A549 (cell line): ENCODE measurements around the gene TCF7L2. TPM values are rescaled to one million over a fixed set of nuclear protein-coding genes. Genes with fewer than 3 reads are reported as not detected.
A peak's percentile ranks its signal among the peaks of the same experiment; 100 is the strongest.

Experiments used
- CBX2 ChIP-seq: fragments of 200-600 bp; sonication (generic); IDR thresholded peaks from 2 replicates; pipeline ENCODE4 v1.6.1; 2016; ENCODE audit warnings: low read depth, mild to moderate bottlenecking, borderline replicate concordance
- CEBPB ChIP-seq, 2 experiments: fragments of >200 bp in 1 of 2; sonication (Bioruptor Twin) in 1 of 2; formaldehyde crosslinking in 1 of 2; IDR thresholded peaks; 2 replicates each; pipeline ENCODE4 v1.6.1; 2012 to 2016
- CHD2 ChIP-seq: fragments of 150-350 bp; IDR thresholded peaks from 2 replicates; pipeline ENCODE4 v1.6.1; 2014; ENCODE audit warnings: low read length; ENCODE audit not compliant: partially characterized antibody
- CHD4 ChIP-seq: fragments of 200-600 bp; sonication (generic); IDR thresholded peaks from 2 replicates; pipeline ENCODE4 v1.6.1; 2016; ENCODE audit warnings: antibody characterized with exemption, mild to moderate bottlenecking, borderline replicate concordance
- EHF ChIP-seq: fragments of 250-450 bp; sonication (Bioruptor Pico); IDR thresholded peaks from 2 replicates; pipeline ENCODE4 v1.5.0; 2020; ENCODE audit warnings: mild to moderate bottlenecking
- EHMT2 ChIP-seq: fragments of 200-600 bp; sonication (generic); IDR thresholded peaks from 2 replicates; pipeline ENCODE4 v1.6.1; 2016; ENCODE audit warnings: antibody characterized with exemption, low read depth, mild to moderate bottlenecking, moderate library complexity
- EP300 ChIP-seq, 2 experiments: fragments of >200 bp; sonication (Bioruptor Twin); formaldehyde crosslinking; IDR thresholded peaks; 2 replicates in 1 of 2; 3 replicates in 1 of 2; pipeline ENCODE4 v1.6.1; 2016 to 2017
- ESRRA ChIP-seq: fragments of 150-350 bp; IDR thresholded peaks from 2 replicates; pipeline ENCODE4 v1.6.1; 2014; ENCODE audit warnings: mild to moderate bottlenecking, low read length, borderline replicate concordance
- FOSL2 ChIP-seq, 2 experiments: fragments of 450-650 bp in 1 of 2; fragments of >200 bp in 1 of 2; sonication (Bioruptor Twin) in 1 of 2; formaldehyde crosslinking; IDR thresholded peaks; 2 replicates each; pipeline versions ENCODE4 v1.5.0 to v1.6.1; 2016 to 2020; ENCODE audit warnings: mild to moderate bottlenecking in 1 of 2, moderate library complexity in 1 of 2
- GATA3 ChIP-seq: IDR thresholded peaks from 2 replicates; pipeline ENCODE4 v1.6.1; 2012; ENCODE audit warnings: borderline replicate concordance
- HDAC2 ChIP-seq: fragments of 200-600 bp; sonication (generic); IDR thresholded peaks from 2 replicates; pipeline ENCODE4 v1.6.1; 2016
- HEYL ChIP-seq: fragments of 250-450 bp; sonication (Bioruptor Pico); IDR thresholded peaks from 2 replicates; pipeline ENCODE4 v1.8.0; 2021; ENCODE audit warnings: mild to moderate bottlenecking, moderate library complexity
- HOXB13 ChIP-seq: fragments of 250-450 bp; sonication (Bioruptor Pico); IDR thresholded peaks from 2 replicates; pipeline ENCODE4 v1.5.0; 2020; ENCODE audit warnings: low read depth, mild to moderate bottlenecking, moderate library complexity
- HOXB5 ChIP-seq: fragments of 250-450 bp; sonication (Bioruptor Pico); IDR thresholded peaks from 2 replicates; pipeline ENCODE4 v1.5.0; 2020; ENCODE audit warnings: mild to moderate bottlenecking, moderate library complexity
- JUN ChIP-seq, 2 experiments: fragments of >200 bp; sonication (Bioruptor Twin); formaldehyde crosslinking; IDR thresholded peaks; 2 replicates in 1 of 2; 3 replicates in 1 of 2; pipeline ENCODE4 v1.6.1; 2016 to 2017
- JUNB ChIP-seq: fragments of >200 bp; sonication (Bioruptor Twin); formaldehyde crosslinking; IDR thresholded peaks from 2 replicates; pipeline ENCODE4 v1.6.1; 2016
- KDM5A ChIP-seq: fragments of 200-600 bp; sonication (generic); IDR thresholded peaks from 2 replicates; pipeline ENCODE4 v1.6.1; 2016; ENCODE audit warnings: antibody characterized with exemption, mild to moderate bottlenecking
- MAFK ChIP-seq: fragments of 450-650 bp; IDR thresholded peaks from 2 replicates; pipeline ENCODE4 v1.6.1; 2014; ENCODE audit not compliant: partially characterized antibody
- MYC ChIP-seq: IDR thresholded peaks from 2 replicates; pipeline ENCODE4 v1.6.1; 2012; ENCODE audit warnings: mild to moderate bottlenecking, inconsistent platforms, low read length, improper control_type of control experiment, borderline replicate concordance
- NFE2L2 ChIP-seq: fragments of 150-350 bp; conservative IDR thresholded peaks from 2 replicates; pipeline ENCODE4 v1.6.1; 2014; ENCODE audit warnings: low read length
- NR3C1 ChIP-seq: fragments of >200 bp; sonication (Bioruptor Twin); formaldehyde crosslinking; IDR thresholded peaks from 3 replicates; pipeline ENCODE4 v1.6.1; 2017
- POLR2A ChIP-seq: IDR thresholded peaks from 2 replicates; pipeline ENCODE4 v1.6.1; 2012; ENCODE audit warnings: mild to moderate bottlenecking, low read length
- RARB ChIP-seq: fragments of 250-450 bp; sonication (Bioruptor Pico); IDR thresholded peaks from 2 replicates; pipeline ENCODE4 v1.8.0; 2021; ENCODE audit warnings: mild to moderate bottlenecking, moderate library complexity
- RCOR1 ChIP-seq: fragments of 150-350 bp; IDR thresholded peaks from 2 replicates; pipeline ENCODE4 v1.6.1; 2014; ENCODE audit warnings: antibody characterized with exemption, low read length, low read depth
- RFX5 ChIP-seq: fragments of 450-650 bp; IDR thresholded peaks from 2 replicates; pipeline ENCODE4 v1.7.1; 2014; ENCODE audit warnings: antibody characterized with exemption, mild to moderate bottlenecking, moderate library complexity
- SREBF2 ChIP-seq: fragments of 450-650 bp; IDR thresholded peaks from 2 replicates; pipeline ENCODE4 v1.6.1; 2014; ENCODE audit warnings: mild to moderate bottlenecking, moderate library complexity
- TFCP2L1 ChIP-seq: fragments of 250-450 bp; sonication (Bioruptor Pico); IDR thresholded peaks from 2 replicates; pipeline ENCODE4 v1.5.0; 2021; ENCODE audit warnings: mild to moderate bottlenecking
- TP53 ChIP-seq: fragments of 250-450 bp; sonication (Bioruptor Pico); IDR thresholded peaks from 2 replicates; pipeline ENCODE4 v1.5.0; 2021; ENCODE audit warnings: mild to moderate bottlenecking, moderate library complexity
- ZC3H11A ChIP-seq: fragments of 450-650 bp; IDR thresholded peaks from 2 replicates; pipeline ENCODE4 v1.6.1; 2014; ENCODE audit warnings: antibody characterized with exemption, mild to moderate bottlenecking
- ZNF302 ChIP-seq: fragments of 250-450 bp; sonication (Bioruptor Pico); IDR thresholded peaks from 2 replicates; pipeline ENCODE4 v1.9.0; 2021; ENCODE audit warnings: inconsistent platforms, mild to moderate bottlenecking, moderate library complexity
- ZSCAN20 ChIP-seq: fragments of 250-450 bp; sonication (Bioruptor Pico); IDR thresholded peaks from 2 replicates; pipeline ENCODE4 v1.8.0; 2022; ENCODE audit warnings: mild to moderate bottlenecking, moderate library complexity
- polyA plus RNA-seq, 4 experiments: library from polyadenylated mRNA; depleted of rRNA in 3 of 4; stranded (reverse); fragments of >200 nt; fragmentation: RNase III in 1 of 4; extraction: RNeasy Plus Mini Kit Qiagen cat#74134 plus additional on column Dnase treatment in 1 of 4; gene quantifications; 2 replicates in 3 of 4; 3 replicates in 1 of 4; pipeline ENCODE4 v1.2.3, GENCODE V29; 2011 to 2017
- TF ChIP-seq, protein P1 (sequence below): fragments of 250-450 bp; sonication (Bioruptor Pico); IDR thresholded peaks from 2 replicates; pipeline ENCODE4 v1.5.0; 2021; ENCODE audit warnings: mild to moderate bottlenecking, moderate library complexity, borderline replicate concordance
- TF ChIP-seq, protein P2 (sequence below): IDR thresholded peaks from 2 replicates; pipeline ENCODE4 v1.6.1; 2012
- TF ChIP-seq, protein P3 (sequence below): IDR thresholded peaks from 2 replicates; pipeline ENCODE4 v1.6.1; 2012; ENCODE audit warnings: low read depth, borderline replicate concordance
- TF ChIP-seq, protein P4 (sequence below): fragments of >200 bp; sonication (Bioruptor Twin); formaldehyde crosslinking; IDR thresholded peaks from 2 replicates; pipeline ENCODE4 v1.6.1; 2016
- TF ChIP-seq, protein P5 (sequence below): fragments of >200 bp; sonication (Bioruptor Twin); formaldehyde crosslinking; IDR thresholded peaks from 3 replicates; pipeline ENCODE4 v1.6.1; 2016
- TF ChIP-seq, protein P6 (sequence below): fragments of 250-450 bp; sonication (Bioruptor Pico); IDR thresholded peaks from 2 replicates; pipeline ENCODE4 v1.5.0; 2020; ENCODE audit warnings: low read depth, mild to moderate bottlenecking, moderate library complexity
- TF ChIP-seq, protein P7 (sequence below): IDR thresholded peaks from 2 replicates; pipeline ENCODE4 v1.6.1; 2012

The TCF7L2 gene
- polyA plus RNA-seq, 2 of the 4 experiments (the other 2 are of a cell fraction) = 11.3 to 14.5 TPM

DNA sequence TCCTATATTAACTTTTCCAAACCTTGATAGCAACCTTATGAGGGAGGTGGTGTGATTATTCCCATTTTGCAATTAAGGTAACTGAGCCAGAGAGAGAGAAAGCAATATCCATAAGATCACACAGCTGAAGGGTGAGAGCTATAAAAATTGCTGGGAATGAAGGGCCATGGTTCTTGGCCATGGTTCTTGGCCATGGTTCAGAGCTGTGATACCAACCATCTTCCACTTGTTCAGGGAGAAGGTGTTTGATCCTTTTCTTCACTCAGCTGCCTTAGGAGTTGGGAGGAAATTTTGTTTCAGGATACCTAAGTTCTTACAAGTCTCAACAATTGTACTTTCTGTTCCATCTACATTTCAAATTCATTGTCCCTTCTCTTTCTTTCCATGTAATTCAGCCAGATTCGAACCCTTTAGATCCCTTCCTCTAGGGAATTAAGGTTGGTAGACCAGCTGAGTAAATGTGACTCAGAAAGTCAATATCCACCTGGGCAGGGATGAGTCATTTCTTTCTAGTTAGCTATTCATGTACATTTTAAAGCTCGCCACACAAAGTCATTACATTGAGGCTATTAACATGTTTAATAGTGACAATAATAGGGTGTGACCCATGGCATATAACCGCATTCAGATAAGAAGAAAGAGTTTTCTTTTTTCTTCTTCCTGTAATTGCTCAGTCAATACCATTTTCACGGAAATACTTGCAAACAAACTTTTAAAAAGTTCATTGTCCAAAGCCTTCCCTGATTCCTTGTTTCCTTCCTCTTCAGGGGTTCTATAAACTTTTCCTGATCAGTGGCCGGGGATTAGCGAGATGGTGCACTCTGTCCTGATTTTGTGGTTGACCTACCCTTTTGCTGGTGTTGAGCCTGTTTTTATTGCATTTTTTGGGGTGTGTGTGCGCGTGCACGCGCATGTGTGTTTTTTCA, 143.4 kb downstream of the TCF7L2 start (continued):
- TF ChIP-seq CEBPB (IDR thresholded peaks at IDR 0.05) = peak in 1 of 2 experiments; percentile 40; a peak in 1 of 4 replicates
- TF ChIP-seq KDM5A = no peak
- no peak for TF ChIP-seq NR3C1
- TF ChIP-seq POLR2A = no peak
- no peak for TF ChIP-seq ZNF302 (CRISPR knock-in tag)
- TF ChIP-seq TFCP2L1 = no peak
- no peak for TF ChIP-seq ZSCAN20 (CRISPR knock-in tag)
- TF ChIP-seq HDAC2 = no peak
- TF ChIP-seq EHF = no peak
- TF ChIP-seq JUN (IDR thresholded peaks at IDR 0.05) = peak in 1 of 2 experiments; percentile 72; a peak in 2 of 5 replicates
- TF ChIP-seq HOXB13 (CRISPR knock-in tag) = no peak
- TF ChIP-seq, protein P1, sequence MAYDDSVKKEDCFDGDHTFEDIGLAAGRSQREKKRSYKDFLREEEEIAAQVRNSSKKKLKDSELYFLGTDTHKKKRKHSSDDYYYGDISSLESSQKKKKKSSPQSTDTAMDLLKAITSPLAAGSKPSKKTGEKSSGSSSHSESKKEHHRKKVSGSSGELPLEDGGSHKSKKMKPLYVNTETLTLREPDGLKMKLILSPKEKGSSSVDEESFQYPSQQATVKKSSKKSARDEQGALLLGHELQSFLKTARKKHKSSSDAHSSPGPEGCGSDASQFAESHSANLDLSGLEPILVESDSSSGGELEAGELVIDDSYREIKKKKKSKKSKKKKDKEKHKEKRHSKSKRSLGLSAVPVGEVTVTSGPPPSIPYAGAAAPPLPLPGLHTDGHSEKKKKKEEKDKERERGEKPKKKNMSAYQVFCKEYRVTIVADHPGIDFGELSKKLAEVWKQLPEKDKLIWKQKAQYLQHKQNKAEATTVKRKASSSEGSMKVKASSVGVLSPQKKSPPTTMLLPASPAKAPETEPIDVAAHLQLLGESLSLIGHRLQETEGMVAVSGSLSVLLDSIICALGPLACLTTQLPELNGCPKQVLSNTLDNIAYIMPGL (CRISPR knock-in tag) = no peak
- TF ChIP-seq, protein P2, sequence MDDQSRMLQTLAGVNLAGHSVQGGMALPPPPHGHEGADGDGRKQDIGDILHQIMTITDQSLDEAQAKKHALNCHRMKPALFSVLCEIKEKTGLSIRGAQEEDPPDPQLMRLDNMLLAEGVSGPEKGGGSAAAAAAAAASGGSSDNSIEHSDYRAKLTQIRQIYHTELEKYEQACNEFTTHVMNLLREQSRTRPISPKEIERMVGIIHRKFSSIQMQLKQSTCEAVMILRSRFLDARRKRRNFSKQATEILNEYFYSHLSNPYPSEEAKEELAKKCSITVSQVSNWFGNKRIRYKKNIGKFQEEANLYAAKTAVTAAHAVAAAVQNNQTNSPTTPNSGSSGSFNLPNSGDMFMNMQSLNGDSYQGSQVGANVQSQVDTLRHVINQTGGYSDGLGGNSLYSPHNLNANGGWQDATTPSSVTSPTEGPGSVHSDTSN = peak; percentile 89
- no peak for TF ChIP-seq RFX5
- TF ChIP-seq, protein P3, sequence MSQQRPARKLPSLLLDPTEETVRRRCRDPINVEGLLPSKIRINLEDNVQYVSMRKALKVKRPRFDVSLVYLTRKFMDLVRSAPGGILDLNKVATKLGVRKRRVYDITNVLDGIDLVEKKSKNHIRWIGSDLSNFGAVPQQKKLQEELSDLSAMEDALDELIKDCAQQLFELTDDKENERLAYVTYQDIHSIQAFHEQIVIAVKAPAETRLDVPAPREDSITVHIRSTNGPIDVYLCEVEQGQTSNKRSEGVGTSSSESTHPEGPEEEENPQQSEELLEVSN = no peak
- TF ChIP-seq MAFK = no peak
- no peak for TF ChIP-seq TP53 (CRISPR knock-in tag)
- TF ChIP-seq, protein P4, sequence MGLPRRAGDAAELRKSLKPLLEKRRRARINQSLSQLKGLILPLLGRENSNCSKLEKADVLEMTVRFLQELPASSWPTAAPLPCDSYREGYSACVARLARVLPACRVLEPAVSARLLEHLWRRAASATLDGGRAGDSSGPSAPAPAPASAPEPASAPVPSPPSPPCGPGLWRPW = no peak
- TF ChIP-seq EHMT2 = no peak
- no peak for TF ChIP-seq RARB (CRISPR knock-in tag)
- TF ChIP-seq, protein P5, sequence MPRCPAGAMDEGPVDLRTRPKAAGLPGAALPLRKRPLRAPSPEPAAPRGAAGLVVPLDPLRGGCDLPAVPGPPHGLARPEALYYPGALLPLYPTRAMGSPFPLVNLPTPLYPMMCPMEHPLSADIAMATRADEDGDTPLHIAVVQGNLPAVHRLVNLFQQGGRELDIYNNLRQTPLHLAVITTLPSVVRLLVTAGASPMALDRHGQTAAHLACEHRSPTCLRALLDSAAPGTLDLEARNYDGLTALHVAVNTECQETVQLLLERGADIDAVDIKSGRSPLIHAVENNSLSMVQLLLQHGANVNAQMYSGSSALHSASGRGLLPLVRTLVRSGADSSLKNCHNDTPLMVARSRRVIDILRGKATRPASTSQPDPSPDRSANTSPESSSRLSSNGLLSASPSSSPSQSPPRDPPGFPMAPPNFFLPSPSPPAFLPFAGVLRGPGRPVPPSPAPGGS = peak; percentile 35; the same call in 1 of the 3 replicates
- TF ChIP-seq JUNB = peak; percentile 97
- no peak for TF ChIP-seq ZC3H11A
- no peak for TF ChIP-seq CHD4
- TF ChIP-seq CHD2 = no peak
- no peak for TF ChIP-seq HEYL
- TF ChIP-seq SREBF2 = no peak
- no peak for TF ChIP-seq RCOR1
- TF ChIP-seq, protein P6, sequence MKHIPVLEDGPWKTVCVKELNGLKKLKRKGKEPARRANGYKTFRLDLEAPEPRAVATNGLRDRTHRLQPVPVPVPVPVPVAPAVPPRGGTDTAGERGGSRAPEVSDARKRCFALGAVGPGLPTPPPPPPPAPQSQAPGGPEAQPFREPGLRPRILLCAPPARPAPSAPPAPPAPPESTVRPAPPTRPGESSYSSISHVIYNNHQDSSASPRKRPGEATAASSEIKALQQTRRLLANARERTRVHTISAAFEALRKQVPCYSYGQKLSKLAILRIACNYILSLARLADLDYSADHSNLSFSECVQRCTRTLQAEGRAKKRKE = 0 out of 2 replicates have a peak, but pooled peaks have one; percentile 18
- no peak for TF ChIP-seq NFE2L2
- TF ChIP-seq ESRRA = no peak
- no peak for TF ChIP-seq HOXB5
- no peak for TF ChIP-seq MYC
- TF ChIP-seq, protein P7, sequence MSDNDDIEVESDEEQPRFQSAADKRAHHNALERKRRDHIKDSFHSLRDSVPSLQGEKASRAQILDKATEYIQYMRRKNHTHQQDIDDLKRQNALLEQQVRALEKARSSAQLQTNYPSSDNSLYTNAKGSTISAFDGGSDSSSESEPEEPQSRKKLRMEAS = peak; percentile 50
- TF ChIP-seq CBX2 = no peak
- TF ChIP-seq GATA3 = peak; percentile 76; the same call in 1 of the 2 replicates
- peak; percentile 99 for TF ChIP-seq FOSL2 (IDR thresholded peaks at IDR 0.05)
- peak; percentile 99 for TF ChIP-seq FOSL2 (CRISPR knock-in tag; IDR thresholded peaks at IDR 0.05)
- TF ChIP-seq EP300 (IDR thresholded peaks at IDR 0.05) = peak; percentile 27 to 39; a peak in 2 of 5 replicates
